ENCODE data around the gene CCNI2. TPM values are rescaled to one million over a fixed set of nuclear protein-coding genes. Genes with fewer than 3 reads are reported as not detected.

The CCNI2 gene
- total and polyA plus RNA-seq, 8 donors, result 0.46 to 56.7 (median 1.6) TPM; not detected in 2

GRCh38 chr5:132788508-132788907, 41.3 kb downstream of the CCNI2 start:
- Histone ChIP-seq H3K4me1 (peaks cover 0 to 13% (median 0%) of the 10 kb centered on the region in 4 donors), H3K4me3 (no peak overlapping the region), H3K9me3 (no peaks in the 10 kb centered on the region), H3K36me3 (no peaks in the 10 kb centered on the region), H3K27me3 (peaks cover 0 to 4% (median 0%) of the 10 kb centered on the region in 3 donors), H3K27ac (no peak overlapping the region)
- DNase-seq, result no peak
- TF ChIP-seq POLR2AphosphoS5 (IDR thresholded peaks at IDR 0.05), result no peak
- TF ChIP-seq POLR2A (IDR thresholded peaks at IDR 0.05), result no peak
- no peak for TF ChIP-seq EP300 (IDR thresholded peaks at IDR 0.05)
- TF ChIP-seq, protein P1, sequence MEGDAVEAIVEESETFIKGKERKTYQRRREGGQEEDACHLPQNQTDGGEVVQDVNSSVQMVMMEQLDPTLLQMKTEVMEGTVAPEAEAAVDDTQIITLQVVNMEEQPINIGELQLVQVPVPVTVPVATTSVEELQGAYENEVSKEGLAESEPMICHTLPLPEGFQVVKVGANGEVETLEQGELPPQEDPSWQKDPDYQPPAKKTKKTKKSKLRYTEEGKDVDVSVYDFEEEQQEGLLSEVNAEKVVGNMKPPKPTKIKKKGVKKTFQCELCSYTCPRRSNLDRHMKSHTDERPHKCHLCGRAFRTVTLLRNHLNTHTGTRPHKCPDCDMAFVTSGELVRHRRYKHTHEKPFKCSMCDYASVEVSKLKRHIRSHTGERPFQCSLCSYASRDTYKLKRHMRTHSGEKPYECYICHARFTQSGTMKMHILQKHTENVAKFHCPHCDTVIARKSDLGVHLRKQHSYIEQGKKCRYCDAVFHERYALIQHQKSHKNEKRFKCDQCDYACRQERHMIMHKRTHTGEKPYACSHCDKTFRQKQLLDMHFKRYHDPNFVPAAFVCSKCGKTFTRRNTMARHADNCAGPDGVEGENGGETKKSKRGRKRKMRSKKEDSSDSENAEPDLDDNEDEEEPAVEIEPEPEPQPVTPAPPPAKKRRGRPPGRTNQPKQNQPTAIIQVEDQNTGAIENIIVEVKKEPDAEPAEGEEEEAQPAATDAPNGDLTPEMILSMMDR (IDR thresholded peaks at IDR 0.05), result no peak
- intact Hi-C loops (cut with DNase I; ENCODE audit: low total_unique reads), result no loop called here
- WGBS, 5 donors, result 57 to 95% (median 85%) methylated on average over 1 of the region's 1 CpG

- intact Hi-C loops (cut with DNase I; ENCODE audit: low total_unique reads), result no loop called here
- TF ChIP-seq EP300 (IDR thresholded peaks at IDR 0.05) (no peak), POLR2AphosphoS5 (IDR thresholded peaks at IDR 0.05) (no peak), POLR2A (IDR thresholded peaks at IDR 0.05) (no peak)
- TF ChIP-seq, protein P1 (IDR thresholded peaks at IDR 0.05), result no peak
- H3K4me1 ChIP-seq, result peaks cover 0 to 13% (median 0%) of the 10 kb centered on the region in 4 donors
- 62 to 89% (median 71%) methylated on average over 8 of the region's 8 CpGs for WGBS, 5 donors
- H3K27me3 ChIP-seq, result peaks cover 0 to 4% (median 0%) of the 10 kb centered on the region in 3 donors
- no peak overlapping the region for H3K4me3 ChIP-seq
- no peaks in the 10 kb centered on the region for H3K9me3 ChIP-seq
- no peaks in the 10 kb centered on the region for H3K36me3 ChIP-seq
- peak in 1 of 2 donors; percentile 31 for DNase-seq
- H3K27ac ChIP-seq, result no peak overlapping the region
Observed at GRCh38 chr5:132788990-132789886, 42.0 kb downstream of the CCNI2 start.

GRCh38 chr5:132790201-132790865, 43.1 kb downstream of the CCNI2 start:
- DNase-seq, result peak in 1 of 2 donors; percentile 77
- WGBS, 5 donors, result 20 to 49% (median 33%) methylated on average over 2 of the region's 2 CpGs
- Histone ChIP-seq H3K36me3 (no peaks in the 10 kb centered on the region), H3K27ac (no peak overlapping the region), H3K4me3 (no peak overlapping the region), H3K4me1 (peaks cover 0 to 13% (median 0%) of the 10 kb centered on the region in 4 donors), H3K9me3 (no peaks in the 10 kb centered on the region), H3K27me3 (peaks cover 0 to 4% (median 0%) of the 10 kb centered on the region in 3 donors)
- TF ChIP-seq EP300 (IDR thresholded peaks at IDR 0.05) (no peak), POLR2A (IDR thresholded peaks at IDR 0.05) (no peak), POLR2AphosphoS5 (IDR thresholded peaks at IDR 0.05) (no peak)
- TF ChIP-seq, protein P1 (IDR thresholded peaks at IDR 0.05), result no peak
- intact Hi-C loops (cut with DNase I; ENCODE audit: low total_unique reads), result no loop called here

DNA sequence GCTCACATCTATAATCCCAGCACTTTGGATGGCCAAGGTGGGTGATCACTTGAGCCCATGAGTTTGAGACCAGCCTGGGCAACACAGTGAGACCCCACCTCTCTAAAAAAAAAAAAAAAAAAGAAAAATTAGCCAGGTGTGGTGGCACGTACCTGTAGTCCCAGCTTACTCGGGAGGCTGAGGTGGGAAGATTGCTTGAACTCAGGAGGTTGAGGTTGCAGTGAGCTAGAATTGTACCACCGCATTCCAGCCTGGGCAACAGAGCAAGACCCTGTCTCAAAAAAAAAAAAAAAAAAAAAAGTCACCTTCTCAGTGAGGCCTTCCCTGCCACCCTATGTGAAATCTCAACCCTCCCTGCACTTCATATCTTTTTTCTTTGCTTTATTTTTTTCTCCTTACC, 43.8 kb downstream of the CCNI2 start:
- WGBS, 5 donors, result 96 to 99% (median 96%) methylated on average over 3 of the region's 3 CpGs

More for the DNA sequence above, 43.8 kb downstream of the CCNI2 start:
- Histone ChIP-seq H3K27me3 (peaks cover 0 to 4% (median 0%) of the 10 kb centered on the region in 3 donors), H3K9me3 (no peaks in the 10 kb centered on the region), H3K4me3 (no peak overlapping the region), H3K36me3 (no peaks in the 10 kb centered on the region), H3K27ac (no peak overlapping the region), H3K4me1 (peaks cover 0 to 13% (median 0%) of the 10 kb centered on the region in 4 donors)
- TF ChIP-seq, protein P1 (IDR thresholded peaks at IDR 0.05), result no peak
- TF ChIP-seq POLR2AphosphoS5 (IDR thresholded peaks at IDR 0.05) (no peak), EP300 (IDR thresholded peaks at IDR 0.05) (no peak)
- intact Hi-C loops (cut with DNase I; ENCODE audit: low total_unique reads), result no loop called here
- DNase-seq, result no peak

Measured in stomach (tissue), 9 donors.